GM18505 (cell line): ENCODE measurements around the gene MEX3D.
"Not testable (repeated sequence)": the region's sequence is repeated elsewhere in the genome, so short reads cannot be mapped to it uniquely, and the experiment has no call there.

ENCODE experiments used
- ATAC-seq: cut with Tn5 transposase; IDR thresholded peaks from one replicate; pipeline ENCODE4 v1.9.1; 2021; ENCODE audit not compliant: unreplicated experiment
- POLR2A ChIP-seq: IDR thresholded peaks from 4 replicates; pipeline ENCODE4 v1.6.1; 2011; ENCODE audit warnings: borderline replicate concordance; ENCODE audit not compliant: insufficient read depth, insufficient read length; ENCODE audit errors: extremely low read depth

MEX3D gene

GRCh38 chr19:1532003-1532402 is 36.1 kb downstream of the MEX3D start:
- ATAC-seq: no peak

GRCh38 chr19:1531587-1531986 is 36.5 kb downstream of the MEX3D start:
- ATAC-seq: no peak
- TF ChIP-seq POLR2A: no peak

More at GRCh38 chr19:1532003-1532402, 36.1 kb downstream of the MEX3D start:
- TF ChIP-seq POLR2A: no peak

GRCh38 chr19:1530856-1531255 is 37.3 kb downstream of the MEX3D start:
- not testable (repeated sequence) for ATAC-seq

GRCh38 chr19:1529430-1529816 is 38.7 kb downstream of the MEX3D start:
- no peak for ATAC-seq
- no peak for TF ChIP-seq POLR2A

- TF ChIP-seq POLR2A: no peak
- ATAC-seq: no peak
Measured at GRCh38 chr19:1528596-1529429, 39.3 kb downstream of the MEX3D start.

GRCh38 chr19:1527650-1528309 is 40.3 kb downstream of the MEX3D start:
- no peak for TF ChIP-seq POLR2A
- ATAC-seq: no peak

- ATAC-seq: no peak
- no peak for TF ChIP-seq POLR2A
Measured at GRCh38 chr19:1526979-1527649, 41.0 kb downstream of the MEX3D start.

- ATAC-seq: no peak
- TF ChIP-seq POLR2A: no peak
Measured at GRCh38 chr19:1526066-1526778, 41.9 kb downstream of the MEX3D start.

- no peak for ATAC-seq
Measured at GRCh38 chr19:1525343-1525742, 42.8 kb downstream of the MEX3D start.

GRCh38 chr19:1524972-1525325 is 43.2 kb downstream of the MEX3D start:
- TF ChIP-seq POLR2A: no peak
- no peak for ATAC-seq

More at GRCh38 chr19:1525343-1525742, 42.8 kb downstream of the MEX3D start:
- TF ChIP-seq POLR2A: no peak

- no peak for ATAC-seq
- no peak for TF ChIP-seq POLR2A
Measured at GRCh38 chr19:1524287-1524971, 43.7 kb downstream of the MEX3D start.

GRCh38 chr19:1523412-1524286 is 44.5 kb downstream of the MEX3D start, which contains the start of gene PLK5:
PLK5 (plus strand) TSS chr19:1524077; CDS start chr19:1526997, 2,920 bp downstream.
- ATAC-seq: no peak
- TF ChIP-seq POLR2A: no peak
